GM10266 (cell line): Measurements from ENCODE around the gene ASB2.

Source experiments
- DNase-seq: peaks from one replicate; pipeline ENCODE4 v3.0.0; 2012; ENCODE audit errors: extremely low spot score
- TF ChIP-seq, protein P1 (sequence below): IDR thresholded peaks from 2 replicates; pipeline ENCODE4 v1.5.1; 2012; ENCODE audit warnings: mild to moderate bottlenecking, low read depth; ENCODE audit not compliant: control insufficient read depth, insufficient read depth; ENCODE audit errors: missing control alignments

ASB2 gene

DNA sequence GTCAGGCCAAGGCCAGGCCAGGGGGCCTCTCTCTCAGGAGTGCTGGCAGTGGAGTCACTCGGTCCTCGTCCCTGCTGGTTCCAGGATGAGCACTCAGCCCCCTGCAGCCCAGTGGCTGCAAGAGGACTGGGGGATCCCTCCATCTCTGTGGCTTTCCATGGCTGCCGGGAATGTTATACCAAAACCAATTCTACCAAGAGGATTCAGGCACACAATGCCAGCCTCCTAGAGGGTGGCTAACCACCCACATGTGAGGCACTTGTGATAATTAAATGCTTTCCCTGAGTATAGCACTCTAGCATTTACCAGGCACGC is 21.9 kb downstream of the ASB2 start:
- TF ChIP-seq, protein P1, sequence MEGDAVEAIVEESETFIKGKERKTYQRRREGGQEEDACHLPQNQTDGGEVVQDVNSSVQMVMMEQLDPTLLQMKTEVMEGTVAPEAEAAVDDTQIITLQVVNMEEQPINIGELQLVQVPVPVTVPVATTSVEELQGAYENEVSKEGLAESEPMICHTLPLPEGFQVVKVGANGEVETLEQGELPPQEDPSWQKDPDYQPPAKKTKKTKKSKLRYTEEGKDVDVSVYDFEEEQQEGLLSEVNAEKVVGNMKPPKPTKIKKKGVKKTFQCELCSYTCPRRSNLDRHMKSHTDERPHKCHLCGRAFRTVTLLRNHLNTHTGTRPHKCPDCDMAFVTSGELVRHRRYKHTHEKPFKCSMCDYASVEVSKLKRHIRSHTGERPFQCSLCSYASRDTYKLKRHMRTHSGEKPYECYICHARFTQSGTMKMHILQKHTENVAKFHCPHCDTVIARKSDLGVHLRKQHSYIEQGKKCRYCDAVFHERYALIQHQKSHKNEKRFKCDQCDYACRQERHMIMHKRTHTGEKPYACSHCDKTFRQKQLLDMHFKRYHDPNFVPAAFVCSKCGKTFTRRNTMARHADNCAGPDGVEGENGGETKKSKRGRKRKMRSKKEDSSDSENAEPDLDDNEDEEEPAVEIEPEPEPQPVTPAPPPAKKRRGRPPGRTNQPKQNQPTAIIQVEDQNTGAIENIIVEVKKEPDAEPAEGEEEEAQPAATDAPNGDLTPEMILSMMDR, result no peak

DNA sequence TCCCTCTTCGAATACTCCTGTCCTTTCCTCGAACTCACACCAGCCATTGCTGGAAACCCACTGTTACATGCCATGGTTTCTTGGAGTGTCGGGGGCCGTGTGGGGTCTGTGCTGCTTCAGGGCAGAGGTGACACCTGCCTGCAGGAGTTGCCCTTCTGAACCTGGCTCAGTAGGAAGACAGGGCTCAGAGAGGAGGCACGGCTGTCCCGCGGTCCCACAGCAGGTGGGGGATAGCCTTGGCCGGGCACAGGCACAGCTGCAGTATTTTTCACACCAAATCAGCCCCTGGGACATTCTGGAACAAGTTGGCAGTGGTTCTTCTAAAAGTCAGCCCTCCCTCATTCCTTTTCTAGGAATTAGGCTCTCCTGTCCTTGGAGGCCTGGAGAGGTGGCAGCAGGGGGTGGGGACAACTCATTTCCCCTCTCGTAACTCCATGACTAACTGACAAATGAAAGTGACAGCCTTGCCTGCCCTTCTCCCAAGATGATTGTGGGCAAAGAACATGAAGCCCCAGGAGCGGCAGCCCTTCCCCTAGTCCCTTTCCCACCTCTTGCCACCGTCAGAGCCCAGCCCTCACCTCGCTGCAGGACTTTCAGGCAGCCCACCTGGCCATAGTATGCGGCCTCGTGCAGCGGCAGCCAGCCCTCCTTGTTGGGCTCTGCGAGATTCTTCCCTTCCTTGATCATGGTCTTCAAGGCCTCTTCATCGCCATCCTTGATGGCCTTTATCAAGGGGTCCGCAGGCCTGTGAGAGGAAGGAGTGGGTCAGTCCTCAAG is 22.4 kb downstream of the ASB2 start:
- no peak for DNase-seq
- TF ChIP-seq, protein P1, result no peak

More for the DNA sequence above, 21.9 kb downstream of the ASB2 start:
- no peak for DNase-seq

DNA sequence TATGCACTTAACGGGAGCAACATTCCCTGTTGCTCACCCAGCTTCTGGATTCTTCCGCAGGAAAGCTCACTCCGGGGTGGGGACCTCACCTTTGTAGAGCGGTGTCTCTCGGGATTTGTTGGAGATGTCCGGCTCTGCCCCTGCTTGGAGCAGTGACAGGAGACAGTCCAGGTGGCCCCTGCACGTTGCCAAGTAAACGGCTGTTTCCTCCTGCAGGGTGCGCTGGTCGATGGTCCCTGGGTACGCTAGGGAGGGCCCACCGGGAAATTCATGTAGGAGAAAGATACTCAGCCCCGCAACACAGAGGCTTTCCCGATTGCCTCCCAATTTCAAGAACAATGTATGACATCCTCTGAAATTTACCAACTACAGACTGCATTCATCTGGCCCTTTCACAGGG is 23.1 kb downstream of the ASB2 start:
- no peak for DNase-seq
- TF ChIP-seq, protein P1, result peak; percentile 36

DNA sequence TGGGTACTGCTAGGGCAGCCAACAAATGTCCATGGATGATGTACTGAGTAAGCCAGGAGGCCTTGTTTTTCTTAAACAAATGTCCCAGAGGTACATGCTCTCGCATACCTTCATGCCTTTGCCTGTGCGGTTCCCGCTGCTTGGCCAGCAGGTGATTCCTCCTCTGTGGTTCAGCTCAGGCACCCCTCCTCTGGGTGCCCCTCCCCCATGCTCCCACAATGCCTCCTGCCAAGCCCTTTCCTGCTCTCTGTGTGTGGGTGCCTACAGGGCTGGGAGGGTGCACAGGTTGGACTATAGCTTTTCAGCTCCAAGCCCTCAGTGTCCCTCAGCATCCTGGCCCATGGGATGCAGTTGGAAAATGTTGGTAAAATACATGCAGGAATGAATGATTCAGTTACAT is 23.5 kb downstream of the ASB2 start:
- TF ChIP-seq, protein P1, result no peak
- DNase-seq, result no peak

DNA sequence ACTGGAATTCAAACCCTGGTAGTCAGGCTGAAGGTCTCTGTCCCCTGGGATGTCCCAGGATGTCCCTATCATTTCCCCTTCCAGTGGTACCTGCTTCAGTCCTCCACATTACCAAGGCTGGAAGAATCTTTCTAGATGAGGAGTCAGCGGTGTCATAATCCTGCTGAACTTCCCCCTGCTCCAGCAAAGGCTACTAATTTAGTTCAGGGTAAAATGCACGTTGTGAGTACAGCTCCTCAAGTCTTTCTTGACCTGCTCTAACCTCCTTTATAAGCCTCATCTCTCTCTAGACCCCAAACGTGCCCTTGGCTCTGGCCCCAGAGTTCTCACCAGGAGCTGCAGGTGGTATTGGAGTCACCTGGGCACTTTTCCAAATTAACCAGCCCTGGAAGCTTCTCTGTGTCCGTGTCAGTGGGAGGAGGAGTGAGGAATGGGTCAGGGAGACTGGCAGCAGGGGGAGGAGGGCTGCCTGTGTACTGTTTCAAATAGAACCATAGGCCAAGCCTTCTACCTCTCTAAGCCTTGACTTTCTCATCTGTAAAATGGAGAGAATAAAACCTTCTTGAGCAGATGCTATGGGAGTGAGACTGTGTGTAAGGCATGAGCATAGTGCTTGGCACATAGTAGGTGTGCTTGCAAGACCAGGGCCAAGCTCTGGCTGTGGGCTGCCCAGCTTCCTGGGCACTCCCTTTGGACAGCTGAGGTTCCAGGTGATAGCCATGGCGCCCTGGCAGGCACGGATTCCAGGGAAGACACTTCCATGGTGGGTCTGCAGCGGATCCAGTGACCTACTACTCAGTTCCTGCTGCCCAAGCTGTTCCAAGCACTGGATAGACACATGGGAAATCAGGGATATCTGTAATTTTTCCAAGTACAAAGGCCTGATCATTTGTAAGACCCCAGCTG is 24.5 kb downstream of the ASB2 start:
- TF ChIP-seq, protein P1, result no peak

DNA sequence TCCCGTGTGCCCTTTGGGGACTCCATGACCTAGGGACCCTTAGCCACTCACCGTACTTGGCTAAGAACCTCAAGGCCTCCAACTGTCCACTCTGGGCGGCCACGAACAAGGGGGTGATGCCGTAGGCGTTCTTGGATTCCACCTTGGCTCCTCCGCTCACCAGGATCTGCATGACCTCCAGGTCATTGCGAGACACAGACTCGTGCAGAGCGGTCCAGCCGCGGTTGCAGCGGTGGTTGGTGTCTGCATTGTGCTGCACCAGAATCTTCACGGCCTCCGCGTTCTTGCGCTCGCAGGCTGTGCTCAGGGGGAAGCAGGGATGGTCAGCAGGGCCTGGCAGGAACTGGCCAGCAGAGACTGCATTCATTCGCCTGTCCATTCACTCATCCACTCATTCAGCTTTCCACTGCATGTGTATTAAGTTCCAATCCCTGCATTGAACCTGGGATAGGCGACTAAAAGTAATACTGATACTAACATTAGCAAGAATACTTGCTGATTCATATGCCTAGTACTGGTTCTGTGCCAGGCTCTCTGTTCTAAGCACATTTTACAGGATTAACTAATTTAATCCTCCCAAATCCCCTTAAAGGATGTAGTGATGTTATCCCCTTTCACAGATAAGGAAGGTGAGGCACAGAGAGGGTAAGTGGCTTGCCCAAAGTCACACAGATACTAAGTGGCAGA is 25.3 kb downstream of the ASB2 start:
- no peak for DNase-seq
- TF ChIP-seq, protein P1, result no peak

More for the DNA sequence above, 24.5 kb downstream of the ASB2 start:
- DNase-seq, result no peak
